ENCODE results near the gene LRRIQ1. TPM values are rescaled to one million over a fixed set of nuclear protein-coding genes. Genes with fewer than 3 reads are reported as not detected.

Gene LRRIQ1
- total RNA-seq, 1 experiment from 2014 or later: 0.51 TPM

DNA sequence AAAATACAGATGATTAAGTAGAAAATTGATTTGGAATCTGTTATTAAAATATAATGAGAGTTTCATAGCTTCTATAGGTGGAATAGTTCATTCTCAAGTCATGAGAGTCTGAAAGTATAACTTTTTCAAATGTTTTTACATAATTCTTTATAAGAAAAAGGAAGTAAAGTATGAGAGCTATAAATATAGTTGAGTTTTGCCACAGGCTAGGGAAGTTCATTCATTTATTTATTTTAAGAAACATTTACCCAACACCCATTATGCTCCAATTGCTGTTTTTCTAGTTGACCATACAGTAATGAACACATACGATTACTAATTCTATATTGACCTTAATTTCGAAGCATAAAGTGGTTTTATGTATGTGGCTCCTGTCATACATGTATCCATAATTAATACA lies 24.8 kb downstream of the LRRIQ1 start:
- no peak for DNase-seq (ENCODE audit: low read depth)

DNA sequence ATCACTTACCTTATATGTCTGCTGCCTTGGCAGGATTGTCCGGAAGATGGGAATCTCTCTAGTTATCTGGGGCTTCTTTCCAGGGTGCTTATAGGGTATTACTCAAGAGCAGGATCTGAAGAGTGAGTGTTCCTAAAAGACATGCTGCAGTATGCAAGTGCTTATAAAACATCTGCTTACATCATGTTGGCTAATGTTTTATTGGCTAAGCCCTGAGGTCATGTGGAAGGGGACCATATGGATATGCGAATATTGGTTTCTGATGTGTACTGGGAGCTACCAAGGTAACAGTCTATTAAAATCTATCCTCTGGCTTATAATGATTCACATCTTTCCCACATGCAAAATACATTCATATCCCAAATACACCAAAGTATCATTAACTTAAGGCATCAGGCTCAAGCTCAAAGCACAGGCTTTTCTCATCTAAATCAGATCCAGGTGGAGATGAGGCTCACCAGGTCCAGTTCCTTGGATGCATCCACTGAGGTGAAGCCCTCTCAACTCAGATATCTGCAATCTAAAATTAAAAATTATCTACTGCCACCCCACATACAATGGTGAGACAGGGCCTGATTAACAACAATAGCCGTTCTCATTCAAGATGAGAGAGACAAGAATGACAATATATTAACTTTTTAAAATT lies 29.8 kb downstream of the LRRIQ1 start:
- DNase-seq (ENCODE audit: low read depth): no peak

DNA sequence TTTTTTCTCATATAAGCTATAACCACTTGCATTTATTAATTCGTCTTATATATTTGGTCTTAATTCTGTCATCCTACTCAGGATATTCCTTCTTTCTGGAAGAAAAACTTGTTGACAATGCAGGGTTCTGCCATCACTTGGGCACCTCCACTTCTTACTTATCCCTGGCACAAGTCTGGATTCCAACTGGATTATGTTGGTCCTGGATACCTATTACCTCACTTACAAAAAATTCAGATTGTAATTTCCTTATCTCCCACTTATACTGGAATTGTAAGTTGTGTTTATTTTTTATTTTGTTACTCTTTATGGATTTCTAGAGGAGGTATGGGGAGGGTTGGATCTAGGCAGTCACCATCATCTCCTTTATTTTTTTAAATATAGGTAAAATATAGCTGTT lies 36.7 kb downstream of the LRRIQ1 start:
- peak; percentile 13 for DNase-seq (ENCODE audit: low read depth)

DNA sequence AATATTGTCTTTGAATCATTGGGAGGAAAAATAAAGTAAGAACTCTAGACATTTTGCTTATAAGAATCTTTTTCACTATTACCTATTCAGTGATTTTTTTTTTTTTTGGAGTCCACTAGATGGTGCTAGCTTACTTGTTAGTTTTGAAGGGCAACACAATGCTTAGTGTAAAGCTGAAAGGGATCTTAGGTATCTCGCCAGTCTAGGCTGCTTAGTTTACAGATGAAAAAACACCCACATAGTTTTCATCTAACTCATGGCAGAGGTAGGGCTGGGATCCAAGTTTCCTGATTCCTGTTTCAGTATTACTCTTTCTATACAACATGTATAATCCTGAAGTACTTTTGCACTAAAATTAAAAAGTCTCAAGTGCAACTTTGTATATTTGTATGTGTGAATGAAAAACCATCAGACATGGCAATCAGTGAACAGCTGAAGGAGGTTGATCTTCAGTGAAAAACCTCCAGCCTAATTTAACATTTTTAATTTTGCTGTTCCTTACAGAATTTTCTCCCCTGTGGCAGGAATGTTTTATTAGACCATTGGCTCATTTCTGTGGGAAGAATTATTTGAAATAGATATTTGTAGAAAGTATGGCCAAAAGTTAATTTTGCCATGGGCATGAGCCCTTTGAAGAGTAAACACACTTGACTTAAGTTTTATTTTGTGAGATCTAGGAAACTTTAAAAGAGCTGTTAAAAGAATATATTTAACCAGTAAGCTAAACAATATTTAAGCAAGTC lies 40.7 kb downstream of the LRRIQ1 start:
- DNase-seq (ENCODE audit: low read depth): peak; percentile 75

DNA sequence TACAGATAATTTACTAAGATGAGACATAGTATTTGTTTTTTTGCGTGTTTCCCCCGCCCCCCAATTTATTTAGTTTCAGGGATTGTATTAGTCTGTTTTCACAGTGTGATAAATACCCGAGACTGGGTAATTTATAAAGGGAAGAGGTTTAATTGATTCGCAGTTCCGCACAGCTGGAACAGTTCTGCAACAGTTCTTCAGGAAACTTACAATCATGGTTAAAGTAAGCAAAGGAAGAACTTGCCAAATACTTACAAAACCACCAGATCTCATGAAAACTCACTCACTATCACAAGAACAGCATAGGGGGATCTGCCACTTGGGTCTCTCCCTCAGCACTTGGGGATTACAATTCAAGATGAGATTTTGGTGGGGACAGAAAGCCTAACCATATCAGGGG lies 48.9 kb downstream of the LRRIQ1 start:
- DNase-seq (ENCODE audit: low read depth): no peak

DNA sequence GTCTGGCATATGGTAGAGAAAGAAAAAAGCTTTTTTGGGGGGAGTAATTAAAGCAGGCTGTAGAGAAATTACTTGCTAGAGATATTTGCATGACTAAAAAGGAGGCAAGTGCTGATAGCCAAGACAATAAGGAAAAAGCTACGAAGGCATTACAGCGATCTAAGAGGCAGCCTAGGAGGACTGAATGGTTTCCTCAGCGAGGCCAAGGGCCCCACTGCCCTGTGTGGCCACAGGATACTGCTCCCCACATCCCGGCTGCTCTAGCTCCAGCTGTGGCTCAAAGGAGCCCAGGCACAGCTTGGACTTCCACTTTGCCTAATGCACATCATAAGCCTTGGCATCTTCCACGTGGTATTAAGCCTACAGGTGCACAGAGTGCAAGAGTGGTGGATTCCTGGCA lies 53.6 kb downstream of the LRRIQ1 start:
- DNase-seq (ENCODE audit: low read depth): no peak

DNA sequence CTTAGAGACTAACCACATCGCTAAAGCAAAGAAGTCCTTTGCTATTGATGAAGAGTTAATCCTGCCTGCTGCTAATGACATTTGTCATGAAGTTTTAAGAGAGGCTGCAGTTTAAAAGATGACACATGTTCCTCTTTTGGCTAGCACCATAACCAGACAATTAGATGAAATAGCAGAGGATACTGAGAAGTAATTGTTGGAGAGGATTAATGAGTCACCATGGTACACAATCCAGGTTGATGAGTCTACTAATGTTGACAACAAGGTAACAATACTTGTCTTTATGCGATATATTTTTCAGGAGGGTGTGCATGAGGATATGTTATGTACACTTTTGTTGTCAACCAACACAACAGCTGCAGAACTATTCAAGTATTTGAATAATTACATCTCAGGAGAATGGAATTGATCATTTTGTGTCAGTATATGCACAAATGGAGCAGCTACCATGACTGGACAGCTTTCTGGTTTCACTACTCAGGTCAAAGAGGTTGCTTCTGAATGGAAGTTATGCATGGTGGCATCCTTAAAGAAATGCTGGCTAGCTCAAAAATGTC lies 56.7 kb downstream of the LRRIQ1 start:
- DNase-seq (ENCODE audit: low read depth): no peak

DNA sequence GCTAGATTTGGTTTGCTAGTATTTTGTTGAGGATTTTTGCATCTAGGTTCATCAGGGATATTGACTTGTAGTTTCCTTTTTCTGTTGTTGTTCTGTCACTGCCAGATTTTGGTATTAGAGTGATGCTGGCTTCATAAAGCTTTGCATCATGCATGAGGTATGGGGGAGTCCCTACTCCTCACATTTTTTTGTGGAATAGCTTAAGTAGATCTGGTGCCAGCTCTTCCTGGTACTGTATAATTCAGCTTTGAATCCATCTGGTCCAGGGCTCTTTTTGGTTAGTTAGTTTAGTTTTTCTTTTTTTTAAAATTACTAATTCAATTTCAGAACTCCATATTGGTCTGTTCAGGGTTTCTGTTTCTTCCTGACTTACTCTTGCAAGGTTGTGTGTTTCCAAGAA lies 59.4 kb downstream of the LRRIQ1 start:
- no peak for DNase-seq (ENCODE audit: low read depth)

DNA sequence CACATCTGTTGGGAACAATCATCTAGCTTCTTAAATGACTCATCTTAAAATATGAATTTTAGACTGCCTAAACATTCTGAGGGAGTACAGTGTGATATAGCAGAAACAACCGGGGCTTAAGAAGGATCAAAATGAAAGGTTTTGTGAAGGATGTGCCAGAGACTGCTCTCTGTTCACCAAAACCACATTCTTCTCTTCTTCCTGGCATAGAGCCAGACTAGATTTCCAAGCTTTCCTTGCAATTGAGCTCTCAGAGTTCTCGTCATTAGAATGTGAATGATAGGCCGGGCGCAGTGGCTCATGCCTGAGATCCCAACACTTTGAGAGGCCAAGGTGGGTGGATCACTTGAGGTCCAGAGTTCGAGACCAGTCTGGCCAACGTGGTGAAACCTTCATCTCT lies 94.5 kb downstream of the LRRIQ1 start:
- DNase-seq (ENCODE audit: low read depth): no peak

DNA sequence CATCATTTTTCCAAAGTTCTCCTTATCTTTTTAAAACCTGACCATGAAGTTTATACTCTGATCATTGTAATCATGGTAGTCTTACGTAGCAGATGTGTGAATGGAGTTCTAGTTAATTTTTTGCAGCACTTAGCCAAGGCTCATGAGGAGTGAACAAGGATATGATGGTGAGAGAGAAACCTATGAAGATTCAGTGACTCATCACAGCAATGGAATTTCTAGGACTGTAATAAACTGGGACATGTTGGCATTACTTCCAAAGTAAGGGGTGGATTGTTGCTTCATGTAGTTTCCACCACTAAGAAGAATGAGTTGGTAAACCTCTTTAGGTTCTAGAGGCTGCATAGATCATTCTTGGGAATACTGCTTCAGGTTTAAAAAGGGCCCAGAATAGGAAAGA lies 102.7 kb downstream of the LRRIQ1 start:
- peak; percentile 1 for DNase-seq (ENCODE audit: low read depth)

DNA sequence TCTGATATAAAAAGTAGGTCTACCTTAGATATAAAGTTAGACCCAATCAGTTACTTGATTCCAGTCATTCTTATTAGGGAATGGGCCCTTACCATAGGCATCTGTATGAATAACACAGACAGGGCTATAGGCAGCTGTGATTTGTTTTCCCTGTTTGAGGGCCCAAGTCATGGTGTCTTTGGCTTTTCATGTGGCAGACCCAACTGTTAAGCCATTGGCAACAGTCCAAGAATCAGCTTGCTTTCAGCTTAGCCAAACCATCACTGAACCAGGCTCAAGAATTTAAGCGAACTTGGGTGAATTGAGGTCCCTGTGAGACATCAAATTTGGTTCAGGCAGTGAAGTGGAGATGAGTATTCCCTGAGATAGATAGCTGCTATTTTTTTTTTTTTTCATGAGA lies 111.2 kb downstream of the LRRIQ1 start:
- no peak for DNase-seq (ENCODE audit: low read depth)

DNA sequence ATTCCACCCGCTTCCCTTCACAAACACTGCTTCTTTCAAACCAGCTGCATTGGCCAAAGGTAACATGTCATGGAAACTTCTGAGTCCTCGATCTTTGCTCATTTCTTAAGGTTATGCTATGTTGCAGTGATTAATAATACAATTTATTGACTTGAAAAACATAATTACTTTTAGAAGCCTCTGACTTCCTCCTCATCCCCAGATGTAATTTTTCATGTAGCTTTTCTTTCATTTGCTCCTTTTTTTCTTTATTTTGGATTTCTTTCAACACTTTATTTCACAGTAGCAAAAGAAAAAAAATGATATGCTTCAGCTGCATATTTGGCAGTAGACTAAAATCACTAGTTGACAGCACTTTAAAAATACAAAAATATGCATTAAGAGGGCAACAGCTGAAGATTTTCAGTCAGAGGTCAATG lies 116.2 kb downstream of the LRRIQ1 start:
- DNase-seq (ENCODE audit: low read depth): no peak

DNA sequence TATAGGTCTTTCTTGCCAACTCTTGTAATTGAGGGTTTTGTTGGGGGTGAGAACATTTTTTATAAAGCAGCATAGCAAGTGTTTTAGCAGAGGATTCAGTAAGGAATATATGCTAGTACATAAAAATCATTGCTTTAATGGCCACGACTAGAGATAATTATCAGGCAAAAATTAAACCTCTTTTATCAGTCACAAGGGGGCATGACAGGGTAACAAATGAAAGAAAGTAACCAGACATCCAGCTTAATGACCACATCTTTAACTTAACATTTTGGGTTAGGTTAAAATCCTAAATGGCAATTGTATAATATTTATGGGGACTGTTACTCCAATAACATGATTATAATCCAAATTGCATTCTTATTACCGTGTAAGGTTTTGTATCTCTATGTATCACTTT lies 119.6 kb downstream of the LRRIQ1 start:
- DNase-seq (ENCODE audit: low read depth): peak; percentile 27

DNA sequence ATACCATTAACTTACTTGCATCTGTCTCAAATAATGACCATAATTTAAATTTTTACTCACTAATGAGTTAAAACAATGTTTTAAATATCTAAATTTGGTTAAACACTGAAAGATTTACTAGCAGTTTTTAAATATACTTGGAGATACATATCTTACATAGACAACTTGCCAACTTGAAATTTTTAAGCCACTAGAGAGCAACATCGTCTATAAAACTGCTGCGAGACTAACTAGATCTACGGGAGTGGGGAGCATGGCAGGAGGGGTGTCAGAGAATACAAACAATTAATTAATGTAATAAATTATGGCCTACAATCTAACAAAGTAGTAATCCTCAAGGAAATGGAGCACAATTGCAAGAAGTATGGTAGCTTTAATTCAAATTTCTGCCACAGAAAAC lies 120.4 kb downstream of the LRRIQ1 start:
- no peak for DNase-seq (ENCODE audit: low read depth)

DNA sequence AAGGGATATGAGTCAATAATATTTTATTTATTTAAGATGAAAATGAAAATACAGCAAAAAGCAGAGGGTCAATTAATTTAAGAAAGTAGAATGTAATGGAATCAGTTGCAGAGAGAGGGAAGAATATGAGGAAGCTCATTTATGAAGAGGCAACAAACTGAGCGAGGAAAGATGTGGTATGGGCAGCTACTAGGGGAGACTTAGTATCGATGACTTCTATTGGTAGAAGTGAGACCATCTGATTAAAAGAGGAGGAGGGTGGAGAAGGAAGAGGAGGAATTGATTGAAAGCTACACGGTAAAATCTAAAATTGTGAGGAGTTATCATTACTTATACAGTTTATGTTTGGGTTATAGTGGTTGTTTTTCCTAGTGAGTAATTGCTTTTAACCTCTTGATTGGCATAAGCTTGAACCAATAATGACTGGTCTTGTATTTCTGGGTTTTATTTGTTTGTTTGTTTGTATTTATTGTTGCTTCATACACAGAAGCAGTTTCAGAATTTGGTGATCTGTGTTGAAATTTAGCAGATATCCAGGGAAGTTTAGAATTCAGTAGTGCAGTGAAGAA lies 121.0 kb downstream of the LRRIQ1 start:
- no peak for DNase-seq (ENCODE audit: low read depth)

DNA sequence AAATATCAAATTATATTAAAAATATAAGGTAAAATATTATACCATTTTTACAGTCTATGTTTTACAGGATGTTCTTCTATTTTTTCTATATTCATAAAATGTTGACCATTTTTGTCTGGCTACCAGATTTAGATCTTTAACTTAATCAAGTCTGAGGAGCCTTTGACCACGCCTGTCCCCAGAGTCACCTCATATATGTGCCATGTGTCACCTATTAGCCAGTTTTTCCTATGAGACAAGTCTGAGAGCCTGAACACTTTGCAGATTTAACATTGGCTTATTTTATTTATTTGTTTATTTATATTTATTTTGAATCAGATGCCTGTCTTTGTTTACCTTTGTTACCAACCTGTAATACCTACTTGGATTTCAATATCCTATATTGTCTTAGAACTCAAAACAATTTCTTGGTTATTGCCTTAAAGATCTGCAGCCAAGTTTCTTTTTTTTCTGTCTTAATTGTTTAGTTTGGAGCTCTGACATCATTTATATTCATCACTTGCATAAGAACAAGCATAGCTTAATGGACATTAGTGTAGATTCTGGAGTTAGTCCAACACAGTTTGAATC lies 127.7 kb downstream of the LRRIQ1 start:
- no peak for DNase-seq (ENCODE audit: low read depth)

DNA sequence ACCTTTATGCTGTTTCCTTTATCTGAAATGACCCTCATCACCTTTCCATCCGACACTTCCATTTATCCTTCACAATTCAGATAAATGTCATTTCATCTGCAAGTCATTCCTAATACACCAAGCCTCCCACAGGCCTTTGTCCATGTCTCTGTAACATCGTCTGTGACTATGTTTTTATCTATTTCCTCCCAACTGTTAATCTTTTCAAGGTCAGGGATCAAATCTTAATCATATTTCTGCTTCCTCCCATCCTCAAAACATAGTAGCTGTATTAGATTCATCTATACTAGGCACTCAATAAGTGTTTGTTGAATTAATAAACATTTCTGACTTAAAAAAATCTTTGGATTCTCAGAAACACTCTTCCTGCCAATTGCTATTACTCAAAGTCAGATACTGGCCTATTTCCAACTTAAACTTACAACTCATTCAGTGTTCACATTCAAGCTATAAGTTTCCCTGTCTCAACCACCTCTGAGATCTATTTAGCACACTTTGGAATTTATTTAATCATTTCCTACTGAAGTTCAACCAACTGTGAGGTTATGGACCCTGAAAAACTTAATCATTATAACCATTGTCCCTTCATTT lies 143.6 kb downstream of the LRRIQ1 start:
- DNase-seq (ENCODE audit: low read depth): peak; percentile 18

DNA sequence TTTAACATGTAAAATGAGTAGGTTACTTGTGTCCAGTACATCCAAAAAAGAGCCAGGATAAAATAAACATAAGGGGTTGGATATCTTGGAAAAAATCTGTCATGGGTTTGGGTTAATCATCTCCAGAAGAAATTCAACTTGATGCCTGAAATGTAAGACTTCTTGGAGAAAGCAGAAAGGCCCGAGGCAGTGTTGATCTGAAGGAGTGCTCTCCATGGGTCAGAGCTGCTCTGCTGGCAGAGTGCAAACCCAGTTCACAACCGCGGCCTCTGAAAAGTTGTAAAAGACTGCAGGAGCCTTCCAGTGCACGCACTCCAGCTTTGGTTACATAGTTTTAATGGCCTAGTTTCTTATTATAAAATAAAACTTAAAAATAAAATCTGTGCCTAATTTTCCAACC lies 146.5 kb downstream of the LRRIQ1 start:
- DNase-seq (ENCODE audit: low read depth): no peak

DNA sequence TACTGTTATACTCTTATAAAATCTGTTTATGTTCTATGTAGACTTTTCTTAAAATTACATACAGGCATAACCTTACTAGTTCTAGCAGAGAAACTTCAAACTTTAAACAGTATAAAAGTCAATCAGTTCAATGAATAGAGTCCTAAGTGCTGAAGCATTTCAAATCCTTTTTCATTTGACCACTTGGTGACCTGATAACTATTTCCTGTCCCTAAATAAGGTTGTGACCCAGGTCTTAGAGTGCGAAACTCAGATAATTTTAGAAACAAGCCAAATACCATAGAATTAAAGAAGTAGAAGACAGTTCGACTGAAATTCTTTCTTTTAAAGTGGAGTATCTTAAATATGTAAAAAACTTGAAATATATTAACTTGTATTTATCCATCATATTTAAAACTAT lies 147.7 kb downstream of the LRRIQ1 start:
- DNase-seq (ENCODE audit: low read depth): no peak

DNA sequence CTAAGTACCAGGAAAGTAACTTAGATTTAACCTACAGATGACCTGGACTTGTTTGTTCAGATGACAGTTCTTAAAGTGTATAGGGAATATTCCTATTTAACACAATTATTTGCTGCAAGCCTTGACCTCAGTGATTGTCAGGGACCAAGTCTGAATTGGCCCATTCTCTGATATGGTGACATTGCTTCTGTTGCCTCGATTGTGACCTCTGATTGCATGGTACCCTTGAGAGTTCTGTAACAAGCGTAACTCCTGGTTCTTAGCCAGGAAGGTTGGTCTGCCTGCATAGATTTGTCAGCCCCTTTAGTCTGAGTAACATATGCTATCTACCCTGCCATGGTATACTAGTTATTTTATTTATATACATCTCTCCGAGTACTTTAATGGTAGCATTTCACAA lies 150.1 kb downstream of the LRRIQ1 start:
- no peak for DNase-seq (ENCODE audit: low read depth)

DNA sequence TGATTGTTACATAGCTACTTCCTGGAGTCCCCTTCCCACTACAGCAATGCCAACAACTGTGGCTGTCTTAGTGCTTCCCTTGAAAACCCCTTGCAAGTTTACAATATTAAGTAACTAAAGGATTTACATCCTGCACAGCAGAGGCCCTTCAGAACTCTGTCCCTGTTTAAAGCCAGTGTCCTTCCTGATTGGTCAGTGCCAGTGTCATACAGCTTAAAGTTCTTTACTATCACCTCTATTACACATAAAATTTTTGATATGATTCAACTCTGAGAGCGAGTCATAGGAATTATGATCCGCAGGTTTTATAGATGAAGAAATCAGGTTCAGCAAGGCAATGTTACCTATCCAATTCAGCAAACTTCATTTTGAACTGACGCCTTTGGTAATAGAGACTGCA lies 152.5 kb downstream of the LRRIQ1 start:
- no peak for DNase-seq (ENCODE audit: low read depth)

DNA sequence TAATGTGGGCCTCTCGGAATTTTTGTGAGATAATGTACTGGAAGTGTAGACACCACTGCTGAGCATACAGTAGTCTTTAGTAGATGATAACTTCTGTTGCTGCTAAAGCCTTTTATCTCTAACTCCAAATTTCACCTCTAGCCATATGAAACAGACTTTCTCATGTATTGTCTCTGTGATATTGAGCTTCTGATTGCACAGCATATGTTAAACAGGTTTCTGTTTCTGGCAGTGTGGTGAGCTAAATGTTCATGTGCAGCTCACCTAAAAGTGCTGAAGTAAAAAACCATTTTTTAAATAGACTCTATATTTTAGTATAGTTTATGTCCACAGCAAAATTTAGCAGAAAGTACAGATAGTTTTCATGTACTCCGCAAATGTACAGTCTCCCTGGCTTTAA lies 154.6 kb downstream of the LRRIQ1 start:
- DNase-seq (ENCODE audit: low read depth): no peak
